KMS-11 (cell line): Measurements from ENCODE around the gene DNAH6.

Experiments used
- H2AFZ ChIP-seq: fragments of 200-600 bp; sonication (generic); 2 replicates; pipeline ENCODE4 v1.6.1; 2016; ENCODE audit warnings: antibody characterized with exemption, mixed run types, low read depth
- H3K27ac ChIP-seq: fragments of 200-600 bp; sonication (generic); 2 replicates; pipeline ENCODE4 v1.6.1; 2016; ENCODE audit warnings: mild to moderate bottlenecking, mixed run types
- H3K27me3 ChIP-seq: fragments of 200-600 bp; sonication (generic); 2 replicates; pipeline ENCODE4 v1.6.1; 2017; ENCODE audit warnings: mild to moderate bottlenecking, low read depth, mixed run types, moderate library complexity; ENCODE audit not compliant: insufficient read depth
- H3K36me3 ChIP-seq: fragments of 200-600 bp; sonication (generic); 2 replicates; pipeline ENCODE4 v1.6.1; 2017; ENCODE audit warnings: mild to moderate bottlenecking, mixed run types; ENCODE audit not compliant: insufficient read depth
- H3K4me1 ChIP-seq: fragments of 200-600 bp; sonication (generic); 2 replicates; pipeline ENCODE4 v1.6.1; 2016; ENCODE audit warnings: mild to moderate bottlenecking, low read depth, mixed run types; ENCODE audit not compliant: poor library complexity, severe bottlenecking
- H3K4me2 ChIP-seq: fragments of 200-600 bp; sonication (generic); 2 replicates; pipeline ENCODE4 v1.7.0; 2016; ENCODE audit warnings: mild to moderate bottlenecking, mixed run types
- H3K4me3 ChIP-seq: fragments of 200-600 bp; sonication (generic); IDR thresholded peaks from 2 replicates; pipeline ENCODE4 v1.6.1; 2017; ENCODE audit warnings: low read depth, low read length, mixed read lengths; ENCODE audit not compliant: insufficient read depth
- H3K79me2 ChIP-seq: fragments of 200-600 bp; sonication (generic); 2 replicates; pipeline ENCODE4 v1.6.1; 2016; ENCODE audit warnings: low read depth, mixed run types; ENCODE audit not compliant: insufficient read depth
- H3K9ac ChIP-seq: fragments of 200-600 bp; sonication (generic); 2 replicates; pipeline ENCODE4 v1.6.1; 2016; ENCODE audit warnings: mild to moderate bottlenecking, mixed run types
- H4K20me1 ChIP-seq: fragments of 200-600 bp; sonication (generic); 2 replicates; pipeline ENCODE4 v1.6.1; 2016; ENCODE audit warnings: mild to moderate bottlenecking, mixed run types; ENCODE audit not compliant: insufficient read depth
- CTCF ChIP-seq: fragments of 200-600 bp; sonication (generic); conservative IDR thresholded peaks from 2 replicates; pipeline ENCODE4 v1.6.1; 2017; ENCODE audit warnings: low read depth, mild to moderate bottlenecking, antibody characterized with exemption, low read length, moderate library complexity, mixed read lengths

The DNAH6 gene

GRCh38 chr2:84781942-84782716, 265.8 kb downstream of the DNAH6 start:
- Histone ChIP-seq H3K27me3 (no peaks in the 10 kb centered on the region), H3K4me3 (no peak overlapping the region), H3K27ac (no peak overlapping the region), H3K4me1 (no peaks in the 10 kb centered on the region), H2AFZ (no peak overlapping the region), H3K36me3 (no peaks in the 10 kb centered on the region), H3K9ac (no peak overlapping the region), H3K79me2 (no peaks in the 10 kb centered on the region), H3K4me2 (no peak overlapping the region), H4K20me1 (no peaks in the 10 kb centered on the region)
- TF ChIP-seq CTCF: no peak

GRCh38 chr2:84782717-84783442, 266.6 kb downstream of the DNAH6 start:
- H2AFZ ChIP-seq: no peak overlapping the region
- H3K27ac ChIP-seq: no peak overlapping the region
- H3K27me3 ChIP-seq: no peaks in the 10 kb centered on the region
- no peak for TF ChIP-seq CTCF
- no peak overlapping the region for H3K9ac ChIP-seq
- no peaks in the 10 kb centered on the region for H3K4me1 ChIP-seq
- H3K36me3 ChIP-seq: no peaks in the 10 kb centered on the region
- no peaks in the 10 kb centered on the region for H3K79me2 ChIP-seq
- no peak overlapping the region for H3K4me3 ChIP-seq
- no peaks in the 10 kb centered on the region for H4K20me1 ChIP-seq
- H3K4me2 ChIP-seq: no peak overlapping the region

- no peak overlapping the region for H3K4me3 ChIP-seq
- no peak overlapping the region for H3K4me2 ChIP-seq
- no peaks in the 10 kb centered on the region for H3K4me1 ChIP-seq
- no peaks in the 10 kb centered on the region for H3K79me2 ChIP-seq
- H3K27me3 ChIP-seq: no peaks in the 10 kb centered on the region
- no peak overlapping the region for H3K9ac ChIP-seq
- H4K20me1 ChIP-seq: no peaks in the 10 kb centered on the region
- H2AFZ ChIP-seq: no peak overlapping the region
- no peaks in the 10 kb centered on the region for H3K36me3 ChIP-seq
- H3K27ac ChIP-seq: no peak overlapping the region
- TF ChIP-seq CTCF: no peak
These were observed 269.7 kb downstream of the DNAH6 start for GRCh38 chr2:84785950-84786349.

- Histone ChIP-seq H4K20me1 (no peaks in the 10 kb centered on the region), H3K4me3 (no peak overlapping the region), H2AFZ (no peak overlapping the region), H3K27me3 (no peaks in the 10 kb centered on the region), H3K4me1 (no peaks in the 10 kb centered on the region), H3K27ac (no peak overlapping the region), H3K79me2 (no peaks in the 10 kb centered on the region), H3K36me3 (no peaks in the 10 kb centered on the region), H3K9ac (no peak overlapping the region), H3K4me2 (no peak overlapping the region)
- TF ChIP-seq CTCF: no peak
These were observed 270.3 kb downstream of the DNAH6 start for GRCh38 chr2:84786601-84787000.
